Anterior cingulate cortex (tissue), 58 donors: ENCODE data around the gene BLOC1S1.
"Not testable (repeated sequence)": the region's sequence is repeated elsewhere in the genome, so short reads cannot be mapped to it uniquely, and the experiment has no call there.

Experiments used
- DNase-seq, 58 donors: peaks; one replicate each; lab custom pipeline; 2025; lab: John Stamatoyannopoulos, UW

The BLOC1S1 gene

GRCh38 chr12:55738123-55739024 lies 22.5 kb downstream of the BLOC1S1 start:
- DNase-seq = peak in 54 of 58 donors; percentile 39 to 91 (median 77)

- no peak for DNase-seq
Observed at GRCh38 chr12:55739025-55739378, 23.2 kb downstream of the BLOC1S1 start.

GRCh38 chr12:55741931-55742680 lies 26.3 kb downstream of the BLOC1S1 start:
- DNase-seq = no peak

- peak in 54 of 58 donors; percentile 34 to 90 (median 72) for DNase-seq
Observed at GRCh38 chr12:55742719-55743405, 27.0 kb downstream of the BLOC1S1 start, which contains the start of gene GDF11. TSS of gene GDF11 (plus strand) at chr12:55743122. CDS start at chr12:55743317, 195 bp downstream.

- DNase-seq = peak in 20 of 58 donors; percentile 10 to 63 (median 44)
Observed at GRCh38 chr12:55743406-55744339, 27.8 kb downstream of the BLOC1S1 start.

GRCh38 chr12:55744340-55745030 lies 28.6 kb downstream of the BLOC1S1 start:
- DNase-seq = peak in 2 of 58 donors; percentile 8 to 32

GRCh38 chr12:55745361-55746173 lies 29.7 kb downstream of the BLOC1S1 start:
- DNase-seq = peak in 12 of 58 donors; percentile 15 to 48 (median 32)

GRCh38 chr12:55746174-55746912 lies 30.5 kb downstream of the BLOC1S1 start:
- DNase-seq = no peak

GRCh38 chr12:55746913-55747231 lies 31.0 kb downstream of the BLOC1S1 start:
- DNase-seq = no peak

- DNase-seq = no peak
Observed at GRCh38 chr12:55748230-55748993, 32.6 kb downstream of the BLOC1S1 start.

- no peak for DNase-seq
Observed at GRCh38 chr12:55755246-55755645, 39.4 kb downstream of the BLOC1S1 start.

GRCh38 chr12:55757701-55758100 lies 41.9 kb downstream of the BLOC1S1 start:
- DNase-seq = no peak

GRCh38 chr12:55758575-55758974 lies 42.7 kb downstream of the BLOC1S1 start:
- DNase-seq = not testable (repeated sequence)

GRCh38 chr12:55760663-55761062 lies 44.8 kb downstream of the BLOC1S1 start:
- DNase-seq = no peak

- DNase-seq = no peak
Observed at GRCh38 chr12:55762646-55763045, 46.8 kb downstream of the BLOC1S1 start.

- DNase-seq = no peak
Observed at GRCh38 chr12:55765736-55766290, 50.0 kb downstream of the BLOC1S1 start.
